ENCODE data around the gene NDUFAF4. TPM values are rescaled to one million over a fixed set of nuclear protein-coding genes. Genes with fewer than 3 reads are reported as not detected.

The NDUFAF4 gene
- total RNA-seq, 1 donor from 2014 or later, result 50.6 TPM

DNA sequence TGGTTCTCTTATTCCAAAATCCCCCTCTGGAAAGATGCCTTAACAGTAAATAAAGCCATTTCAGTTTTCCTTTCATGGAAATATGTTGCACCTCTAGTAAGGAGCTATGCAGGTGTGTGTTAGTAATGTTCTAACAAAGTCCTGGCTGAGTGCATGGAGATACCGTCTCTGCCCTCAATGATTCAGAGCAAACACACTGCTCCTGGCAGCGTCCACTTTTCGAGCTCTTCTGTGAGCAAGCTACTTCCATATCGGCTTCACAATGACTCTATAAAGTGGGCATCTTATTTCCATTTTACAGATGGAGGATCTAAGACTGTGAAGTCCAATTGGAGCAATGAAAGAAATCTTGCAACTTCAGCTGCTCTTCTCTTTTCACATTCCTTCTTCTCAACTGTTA lies 30.0 kb upstream of the NDUFAF4 start:
- Histone ChIP-seq H3K9ac (no peak overlapping the region), H3K27ac (no peak overlapping the region), H3K9me3 (ENCODE audit: low read depth) (no peaks in the 10 kb centered on the region), H4K20me1 (ENCODE audit: low read depth) (no peaks in the 10 kb centered on the region), H3K79me2 (ENCODE audit: low read depth) (no peaks in the 10 kb centered on the region), H3K4me2 (no peak overlapping the region), H3K4me3 (no peak overlapping the region), H3K27me3 (peaks cover 10% of the 10 kb centered on the region), H2AFZ (replicated peaks) (no peak overlapping the region), H3K36me3 (no peaks in the 10 kb centered on the region), H3F3A (ENCODE audit: low read depth) (peaks cover 19% of the 10 kb centered on the region), H3K4me1 (no peaks in the 10 kb centered on the region)
- TF ChIP-seq EZH2 (IDR thresholded peaks at IDR 0.05), result no peak
- TF ChIP-seq EZH2phosphoT487 (IDR thresholded peaks at IDR 0.05), result no peak
- TF ChIP-seq, protein P1, sequence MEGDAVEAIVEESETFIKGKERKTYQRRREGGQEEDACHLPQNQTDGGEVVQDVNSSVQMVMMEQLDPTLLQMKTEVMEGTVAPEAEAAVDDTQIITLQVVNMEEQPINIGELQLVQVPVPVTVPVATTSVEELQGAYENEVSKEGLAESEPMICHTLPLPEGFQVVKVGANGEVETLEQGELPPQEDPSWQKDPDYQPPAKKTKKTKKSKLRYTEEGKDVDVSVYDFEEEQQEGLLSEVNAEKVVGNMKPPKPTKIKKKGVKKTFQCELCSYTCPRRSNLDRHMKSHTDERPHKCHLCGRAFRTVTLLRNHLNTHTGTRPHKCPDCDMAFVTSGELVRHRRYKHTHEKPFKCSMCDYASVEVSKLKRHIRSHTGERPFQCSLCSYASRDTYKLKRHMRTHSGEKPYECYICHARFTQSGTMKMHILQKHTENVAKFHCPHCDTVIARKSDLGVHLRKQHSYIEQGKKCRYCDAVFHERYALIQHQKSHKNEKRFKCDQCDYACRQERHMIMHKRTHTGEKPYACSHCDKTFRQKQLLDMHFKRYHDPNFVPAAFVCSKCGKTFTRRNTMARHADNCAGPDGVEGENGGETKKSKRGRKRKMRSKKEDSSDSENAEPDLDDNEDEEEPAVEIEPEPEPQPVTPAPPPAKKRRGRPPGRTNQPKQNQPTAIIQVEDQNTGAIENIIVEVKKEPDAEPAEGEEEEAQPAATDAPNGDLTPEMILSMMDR (IDR thresholded peaks at IDR 0.05), result no peak
- H3K4me1 Mint-ChIP-seq, result peaks cover 16% of the 10 kb centered on the region
- H3K9me3 Mint-ChIP-seq, result no peaks in the 10 kb centered on the region
- H3K27ac Mint-ChIP-seq, result no peak overlapping the region
- no peak for DNase-seq (ENCODE audit: low spot score)
- H3K36me3 Mint-ChIP-seq, result no peaks in the 10 kb centered on the region
- H3K4me3 Mint-ChIP-seq, result no peak overlapping the region
- H3K27me3 Mint-ChIP-seq (ENCODE audit: insufficient read depth, low read depth), result peaks cover 4% of the 10 kb centered on the region

DNA sequence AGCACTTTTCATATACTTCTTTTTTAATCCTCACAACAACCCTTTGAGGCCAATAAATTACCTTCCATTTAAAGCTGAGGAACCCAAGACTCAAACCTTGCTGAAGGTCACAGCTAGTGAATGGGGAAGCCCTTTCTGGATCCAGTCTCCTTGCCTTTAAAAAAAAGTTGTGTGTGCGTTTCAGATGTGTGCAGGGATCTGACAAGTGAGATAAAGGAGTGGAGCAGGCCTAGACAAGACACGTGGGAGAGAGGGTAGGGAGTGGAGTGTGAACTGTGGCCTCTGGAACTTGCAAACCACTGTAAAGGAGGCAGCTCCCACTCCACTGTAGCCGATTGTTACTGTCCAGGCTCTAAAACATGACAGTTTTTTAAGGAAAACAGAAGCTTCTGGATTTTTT lies 28.7 kb upstream of the NDUFAF4 start:
- Mint-ChIP-seq H3K4me3 (no peak overlapping the region), H3K4me1 (peaks cover 16% of the 10 kb centered on the region), H3K27ac (no peak overlapping the region), H3K27me3 (ENCODE audit: insufficient read depth, low read depth) (peaks cover 4% of the 10 kb centered on the region), H3K36me3 (no peaks in the 10 kb centered on the region), H3K9me3 (no peaks in the 10 kb centered on the region)
- Histone ChIP-seq H3K36me3 (no peaks in the 10 kb centered on the region), H3K79me2 (ENCODE audit: low read depth) (no peaks in the 10 kb centered on the region), H2AFZ (replicated peaks) (no peak overlapping the region), H3F3A (ENCODE audit: low read depth) (peaks cover 19% of the 10 kb centered on the region), H3K4me1 (no peaks in the 10 kb centered on the region), H3K9me3 (ENCODE audit: low read depth) (no peaks in the 10 kb centered on the region), H4K20me1 (ENCODE audit: low read depth) (no peaks in the 10 kb centered on the region), H3K27me3 (peaks cover 13% of the 10 kb centered on the region), H3K4me3 (no peak overlapping the region), H3K9ac (no peak overlapping the region), H3K27ac (no peak overlapping the region), H3K4me2 (no peak overlapping the region)
- no peak for DNase-seq (ENCODE audit: low spot score)
- TF ChIP-seq, protein P1 (IDR thresholded peaks at IDR 0.05), result no peak
- no peak for TF ChIP-seq EZH2 (IDR thresholded peaks at IDR 0.05)
- TF ChIP-seq EZH2phosphoT487 (IDR thresholded peaks at IDR 0.05), result no peak

DNA sequence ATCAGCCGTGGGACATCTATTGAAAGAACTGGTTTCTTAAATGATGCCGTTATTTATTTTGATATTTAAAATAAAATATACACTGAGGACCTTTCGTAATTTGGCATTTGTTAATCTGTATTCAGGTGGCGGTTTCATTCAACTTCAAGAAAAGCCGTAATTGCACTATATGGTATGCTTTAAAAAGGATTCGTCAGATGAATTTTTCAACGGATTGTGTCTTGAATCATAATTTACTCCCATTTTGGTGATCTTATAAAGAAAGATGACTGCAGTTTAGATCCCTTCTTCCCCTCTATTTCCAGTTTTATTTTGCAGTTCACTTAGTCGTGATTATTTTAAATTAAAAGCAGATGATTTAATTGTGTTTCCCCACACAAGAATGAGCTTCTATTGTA lies 27.6 kb upstream of the NDUFAF4 start:
- H3F3A ChIP-seq (ENCODE audit: low read depth), result peaks cover 19% of the 10 kb centered on the region
- peaks cover 13% of the 10 kb centered on the region for H3K27me3 ChIP-seq
- peak overlapping the region; percentile 87 for H3K4me3 ChIP-seq
- H2AFZ ChIP-seq (replicated peaks), result peak overlapping the region; percentile 100
- no peaks in the 10 kb centered on the region for H3K9me3 ChIP-seq (ENCODE audit: low read depth)
- no peak overlapping the region for H3K9ac ChIP-seq
- no peak overlapping the region for H3K27ac Mint-ChIP-seq
- H3K4me1 ChIP-seq, result no peaks in the 10 kb centered on the region
- H3K4me2 ChIP-seq, result peak overlapping the region; percentile 97
- no peak for TF ChIP-seq EZH2 (IDR thresholded peaks at IDR 0.05)
- TF ChIP-seq, protein P1 (IDR thresholded peaks at IDR 0.05), result no peak
- no peak for TF ChIP-seq EZH2phosphoT487 (IDR thresholded peaks at IDR 0.05)
- no peaks in the 10 kb centered on the region for H3K36me3 ChIP-seq
- H4K20me1 ChIP-seq (ENCODE audit: low read depth), result no peaks in the 10 kb centered on the region
- H3K4me3 Mint-ChIP-seq, result peak overlapping the region; percentile 94
- H3K36me3 Mint-ChIP-seq, result no peaks in the 10 kb centered on the region
- no peak overlapping the region for H3K27ac ChIP-seq
- no peak for DNase-seq (ENCODE audit: low spot score)
- no peaks in the 10 kb centered on the region for H3K9me3 Mint-ChIP-seq
- no peaks in the 10 kb centered on the region for H3K79me2 ChIP-seq (ENCODE audit: low read depth)
- no peaks in the 10 kb centered on the region for H3K27me3 Mint-ChIP-seq (ENCODE audit: insufficient read depth, low read depth)
- peaks cover 7% of the 10 kb centered on the region for H3K4me1 Mint-ChIP-seq

Measured in neural progenitor cell (in vitro differentiated cells).